Limb (tissue), 2 donors: Measurements from ENCODE around the gene PLCB1.
"Not testable (repeated sequence)": the region's sequence is repeated elsewhere in the genome, so short reads cannot be mapped to it uniquely, and the experiment has no call there.

Source experiments
- DNase-seq, 2 donors: peaks; one replicate each; pipeline ENCODE4 v3.0.0-alpha.2; 2016; ENCODE audit errors: extremely low spot score in 2 of 2

Gene PLCB1

DNA sequence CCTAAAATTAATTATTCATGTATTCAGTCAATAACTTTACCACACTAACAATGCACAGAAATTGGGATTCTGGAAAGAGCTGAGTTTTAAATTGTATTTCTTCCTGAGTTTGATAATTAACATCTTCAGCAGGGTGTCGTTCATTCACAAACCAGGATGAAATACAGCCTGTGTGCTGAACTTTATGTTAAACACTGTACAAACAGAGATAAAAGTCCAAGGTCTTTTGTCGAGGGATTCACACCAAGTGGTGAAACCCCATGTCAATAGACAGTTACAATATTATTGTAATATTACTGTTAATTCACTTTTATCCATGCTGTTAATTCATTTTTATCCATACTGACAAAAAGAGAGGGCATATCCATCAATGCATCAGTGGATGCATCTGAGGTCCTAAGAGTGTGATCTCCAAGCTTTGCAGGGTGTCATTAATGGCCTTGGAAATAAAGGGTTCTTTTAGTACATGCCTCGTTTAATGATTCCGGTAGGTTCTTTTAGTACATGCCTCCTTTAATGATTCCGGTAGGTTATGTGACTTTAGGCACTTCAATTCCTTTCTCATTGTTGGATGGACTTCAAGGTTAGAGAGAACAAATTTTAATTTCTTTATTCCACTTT is 234.3 kb downstream of the PLCB1 start:
- DNase-seq = no peak

DNA sequence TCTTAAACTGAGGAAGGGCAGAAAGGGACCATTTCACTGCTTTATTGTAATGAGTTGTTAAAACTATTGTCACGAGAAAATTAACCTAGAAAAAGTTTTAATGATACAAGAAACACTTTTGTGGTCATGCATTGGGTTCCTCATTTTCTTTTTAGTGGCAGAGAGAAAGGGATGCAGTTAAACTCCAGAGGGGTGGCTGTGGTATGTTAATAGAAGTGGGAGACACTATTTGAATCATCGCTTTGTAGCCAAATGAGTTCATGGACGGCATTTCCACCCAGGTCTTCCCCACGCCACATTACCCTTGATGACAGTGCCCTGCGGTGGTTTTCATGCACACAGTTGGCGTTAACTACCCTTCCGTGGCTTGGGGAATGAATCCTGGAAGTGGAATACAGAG is 235.6 kb downstream of the PLCB1 start:
- DNase-seq = no peak

DNA sequence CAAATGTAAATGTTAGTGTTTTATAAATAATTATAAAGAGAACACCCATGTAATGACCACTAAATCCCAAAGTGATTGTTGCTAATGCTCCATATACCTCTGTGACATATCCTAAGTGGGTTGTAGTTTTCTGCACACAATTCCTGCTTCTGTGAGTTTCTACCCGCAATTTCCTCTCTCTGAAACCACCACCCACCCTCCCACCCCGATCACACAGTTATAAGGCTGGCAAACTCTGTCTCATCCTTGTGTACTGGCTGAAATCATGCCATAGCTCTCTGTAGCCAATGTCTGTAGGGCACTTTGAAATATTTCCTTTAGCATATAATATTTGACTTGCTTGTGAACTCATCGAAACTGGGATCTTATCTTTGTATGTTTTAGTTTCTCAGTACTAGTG is 236.6 kb downstream of the PLCB1 start:
- no peak for DNase-seq

DNA sequence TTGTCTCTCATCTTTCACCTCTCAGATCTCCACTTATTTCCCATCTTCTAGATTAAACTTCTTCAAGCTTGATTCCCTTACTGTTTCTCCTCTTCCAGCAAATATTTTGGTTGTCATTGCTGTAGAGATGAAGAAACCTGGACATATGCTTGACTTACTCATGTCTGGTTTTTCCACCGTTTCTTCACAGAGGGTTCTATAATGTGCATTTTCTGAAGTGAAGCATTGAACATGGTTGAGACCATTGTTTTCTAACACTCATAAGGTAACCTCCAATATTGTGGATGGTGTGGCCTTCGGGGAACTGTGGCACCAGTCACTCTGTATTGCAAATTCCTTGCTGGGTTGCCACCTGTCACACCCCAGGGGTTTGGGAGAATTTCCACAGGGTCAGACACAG is 237.2 kb downstream of the PLCB1 start:
- DNase-seq = no peak

DNA sequence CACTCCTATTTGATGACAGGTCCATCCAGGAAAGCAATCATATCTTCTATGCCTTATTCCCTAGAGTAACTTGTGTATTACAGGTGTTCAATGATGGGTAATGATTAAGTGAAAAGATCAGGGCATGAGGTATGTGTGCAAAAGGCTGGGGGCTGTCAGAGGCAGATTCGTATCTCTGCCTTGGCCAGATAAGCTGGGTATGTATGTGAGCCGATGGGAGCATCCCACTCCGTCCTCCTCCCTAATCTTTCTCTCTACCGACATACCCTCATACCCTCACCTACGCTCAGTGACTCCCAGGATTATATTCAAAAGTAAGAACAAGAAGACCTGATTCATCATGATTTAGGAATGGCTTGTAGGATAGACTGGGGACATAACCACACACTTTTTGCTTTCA is 238.7 kb downstream of the PLCB1 start:
- DNase-seq = no peak

DNA sequence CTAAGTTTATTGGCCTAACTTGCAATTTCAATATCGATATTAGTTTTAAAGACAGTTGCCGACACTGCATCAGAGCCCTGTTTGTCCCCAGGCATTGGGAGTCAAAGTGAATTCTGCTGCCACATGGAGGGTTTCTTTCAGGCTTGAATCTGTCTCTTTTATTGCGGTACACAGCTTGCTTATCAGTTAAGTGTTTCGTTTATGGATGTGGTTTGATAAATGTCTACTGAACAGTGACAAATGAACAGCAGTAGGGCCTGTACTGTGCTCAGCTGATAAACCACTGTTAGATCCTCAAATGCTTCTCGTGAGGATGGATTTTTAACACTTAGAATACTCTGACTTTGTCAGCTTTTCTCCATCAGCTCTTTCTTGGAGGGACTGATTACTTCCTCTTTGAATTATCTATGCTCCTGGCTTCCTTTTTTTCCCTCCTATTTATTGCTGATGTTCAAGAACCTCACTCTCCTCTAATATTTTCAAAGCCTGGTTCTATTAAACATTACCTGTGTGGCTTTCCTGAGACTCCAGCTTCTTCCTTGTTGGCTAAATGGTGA is 240.8 kb downstream of the PLCB1 start:
- no peak for DNase-seq

DNA sequence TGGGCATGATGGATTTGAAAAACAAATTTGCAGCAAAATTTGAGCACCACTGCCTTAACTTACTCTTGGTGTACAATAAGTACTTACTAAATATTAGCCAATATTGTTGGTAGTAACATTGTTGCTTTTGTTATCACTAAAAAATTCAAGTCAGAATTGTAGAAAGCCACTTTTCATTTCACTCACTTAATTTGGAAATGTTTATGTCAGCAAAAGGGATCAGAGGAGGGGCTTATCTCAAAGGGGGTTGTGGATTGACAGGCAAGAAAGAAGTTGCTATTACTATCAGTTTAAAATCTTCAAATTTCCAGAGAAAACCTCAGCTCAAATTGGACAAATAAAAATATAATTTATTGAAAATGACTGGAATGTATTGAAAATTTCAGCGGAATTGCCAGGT is 241.5 kb downstream of the PLCB1 start:
- DNase-seq = no peak

DNA sequence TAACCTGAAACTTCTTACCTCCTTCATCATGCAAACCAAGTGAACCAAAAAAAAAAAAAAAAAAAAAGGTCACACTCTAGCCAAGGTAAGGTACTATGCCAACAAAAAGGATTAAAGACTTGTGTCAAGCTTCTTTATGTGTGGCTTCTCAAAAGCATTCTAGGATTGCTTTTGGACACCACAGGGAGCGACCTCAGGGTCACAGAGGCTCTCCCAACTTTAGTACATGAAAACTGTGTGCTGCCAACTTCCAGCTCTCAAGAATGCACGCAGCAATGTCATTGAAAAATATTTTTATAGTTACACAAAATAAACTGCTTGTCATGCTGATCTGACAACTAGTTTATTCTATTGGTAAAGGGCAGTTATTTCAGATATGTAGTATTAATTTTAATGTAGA is 243.8 kb downstream of the PLCB1 start:
- no peak for DNase-seq

DNA sequence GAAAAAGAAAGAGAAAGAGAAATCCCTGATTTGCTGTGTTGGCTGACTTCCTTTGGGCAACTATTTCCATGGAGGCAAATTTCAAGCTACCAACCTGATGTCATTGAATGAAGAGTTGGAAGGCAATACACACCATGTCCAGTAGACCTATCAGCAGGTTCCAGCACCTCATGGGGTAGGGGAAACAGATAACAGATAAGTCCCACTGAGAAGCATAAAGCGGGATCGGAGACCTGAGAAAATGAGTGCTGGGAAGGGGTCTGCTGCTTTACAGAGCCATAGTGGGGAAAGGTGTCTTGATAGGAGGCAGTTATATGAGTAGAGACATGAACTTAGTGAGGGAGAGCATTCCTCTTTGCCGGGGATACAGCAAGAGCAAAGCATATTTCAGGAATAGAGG is 244.9 kb downstream of the PLCB1 start:
- DNase-seq = no peak

DNA sequence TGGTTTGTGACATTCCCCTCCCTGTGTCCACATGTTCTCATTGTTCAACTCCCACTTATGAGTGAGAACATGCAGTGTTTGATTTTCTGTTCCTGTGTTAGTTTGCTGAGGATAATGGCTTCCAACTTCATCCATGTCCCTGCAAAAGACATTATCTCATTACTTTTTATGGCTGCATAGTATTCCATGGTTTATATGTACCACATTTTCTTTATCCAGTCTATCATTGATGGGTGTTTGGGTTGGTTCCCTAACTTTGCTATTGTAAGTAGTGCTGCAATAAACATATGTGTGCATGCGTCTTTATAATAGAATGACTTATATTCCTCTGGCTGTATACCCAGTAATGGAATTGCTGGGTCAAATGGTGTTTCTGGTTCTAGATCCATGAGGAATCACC is 247.1 kb downstream of the PLCB1 start:
- DNase-seq = not testable (repeated sequence)

DNA sequence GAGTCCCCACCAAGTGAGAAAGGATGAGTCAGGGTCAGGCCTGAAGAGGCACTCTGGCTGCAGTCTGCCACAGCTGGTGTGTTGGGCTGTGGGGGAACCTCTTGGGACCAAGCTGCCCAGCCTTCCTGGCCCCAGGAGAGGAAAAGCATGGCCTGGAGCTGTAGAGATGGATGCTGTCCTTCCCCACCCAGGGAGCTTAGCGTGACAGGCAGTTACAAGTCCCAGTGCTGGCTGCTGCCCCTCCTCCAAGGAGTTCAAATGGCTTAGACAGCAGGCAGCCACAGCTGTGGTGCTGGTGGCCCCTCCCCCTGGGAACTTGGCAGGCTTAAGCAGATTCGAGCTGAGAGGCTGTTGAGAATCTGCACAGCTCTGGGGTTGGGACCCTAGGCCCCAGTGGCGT is 253.2 kb downstream of the PLCB1 start:
- DNase-seq = no peak

DNA sequence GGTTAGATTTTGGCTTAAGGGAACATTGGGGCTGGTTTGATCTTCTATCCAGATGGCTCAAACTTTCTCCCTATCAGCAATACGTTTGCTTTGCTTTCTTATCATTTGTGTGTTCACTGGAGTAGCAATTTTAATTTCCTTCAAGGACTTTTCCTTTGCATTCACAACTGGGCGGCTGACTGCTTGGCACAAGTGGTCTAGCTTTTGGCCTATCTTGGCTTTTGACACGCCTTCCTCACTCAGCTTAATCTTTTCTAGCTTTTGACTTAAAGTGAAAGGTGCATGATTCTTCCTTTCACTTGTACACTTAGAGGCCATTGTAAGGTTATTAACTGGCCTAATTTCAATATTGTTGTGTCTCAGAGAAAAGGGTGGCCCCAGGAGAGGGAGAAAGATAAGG is 254.9 kb downstream of the PLCB1 start:
- DNase-seq = no peak

DNA sequence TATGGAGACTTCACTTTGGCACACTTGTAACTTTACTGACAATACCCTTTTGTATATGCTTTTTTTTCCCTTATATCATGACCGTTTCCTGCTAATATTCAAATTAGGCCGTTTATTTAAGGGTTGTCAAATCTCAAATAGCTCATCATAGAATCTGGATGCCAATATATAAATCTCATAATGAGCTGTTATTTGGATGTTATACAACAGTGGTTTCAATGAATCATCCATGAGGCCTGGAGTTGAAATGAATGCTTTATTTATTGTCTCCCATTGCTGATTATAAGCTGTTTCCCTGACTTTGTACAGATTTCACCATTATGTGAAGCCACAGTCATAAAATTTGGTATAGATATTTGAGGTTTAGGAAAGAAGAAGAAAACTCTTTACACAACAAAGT is 256.1 kb downstream of the PLCB1 start:
- DNase-seq = no peak

DNA sequence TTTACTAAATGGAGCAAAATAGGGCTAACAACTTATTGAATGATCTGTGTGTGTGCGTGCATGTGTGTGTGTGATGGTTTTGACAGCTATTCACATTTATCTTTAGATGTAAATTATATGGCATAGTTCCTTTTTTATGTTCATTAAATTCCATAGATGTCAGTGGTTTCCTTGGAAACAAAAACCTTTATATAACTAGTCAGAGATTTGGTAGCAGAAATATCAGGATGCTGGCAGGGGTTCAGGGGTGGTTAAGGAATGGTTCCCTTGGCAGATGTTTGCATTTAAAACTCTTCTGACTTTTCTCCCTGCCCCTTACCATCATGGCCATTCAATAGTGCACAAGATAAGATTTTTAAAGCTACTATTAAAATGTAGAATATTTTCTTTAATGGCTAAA is 256.6 kb downstream of the PLCB1 start:
- no peak for DNase-seq

DNA sequence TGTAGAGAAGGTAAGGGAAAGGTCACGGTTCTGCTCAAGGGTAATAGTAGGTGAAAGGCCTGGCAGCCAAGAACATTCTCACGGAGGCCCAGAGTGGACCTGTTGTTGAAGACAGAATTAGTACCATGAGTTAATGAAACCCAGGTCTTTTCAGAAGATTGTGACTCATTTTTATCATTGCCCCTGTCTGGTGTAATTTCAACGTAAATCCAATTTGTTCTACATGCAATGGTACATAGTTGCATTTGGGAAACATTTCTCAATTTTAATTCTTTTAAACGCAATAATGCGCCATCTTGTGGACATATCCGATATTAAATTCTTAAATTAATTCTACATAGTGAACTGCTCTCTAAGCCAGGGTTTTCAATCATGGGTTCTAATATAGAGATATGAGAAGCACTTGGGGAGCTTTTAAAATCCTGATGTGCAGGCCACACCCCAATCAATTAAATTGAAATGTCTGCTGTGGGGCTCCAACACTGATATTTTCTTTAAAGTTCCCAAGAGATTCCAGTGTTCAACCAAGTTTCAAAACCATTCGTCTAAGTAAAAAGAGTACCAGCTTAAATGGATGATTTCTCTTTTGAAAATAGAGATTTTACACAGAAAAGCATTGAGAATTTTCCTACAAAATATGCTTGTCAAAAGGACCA is 257.4 kb downstream of the PLCB1 start:
- DNase-seq = peak in 1 of 2 donors; percentile 61

DNA sequence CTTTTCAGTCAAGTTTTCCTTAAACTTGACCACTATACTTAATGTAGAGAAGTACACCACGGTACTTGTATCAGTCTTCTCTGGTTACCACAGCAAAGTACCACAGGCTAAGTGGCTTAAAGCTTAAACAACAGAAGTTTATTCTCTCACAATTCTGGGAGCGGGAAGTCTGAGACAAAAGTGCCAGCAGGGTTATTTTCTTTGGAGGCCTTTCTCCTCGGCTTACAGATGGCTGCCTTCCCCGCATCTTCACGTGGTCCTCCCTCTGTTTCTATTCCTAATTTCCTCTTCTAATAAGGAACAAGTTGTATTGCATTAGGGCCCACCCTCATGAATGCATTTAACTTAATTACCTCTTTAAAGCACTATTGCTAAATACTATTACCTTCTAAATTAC is 258.0 kb downstream of the PLCB1 start:
- DNase-seq = no peak

DNA sequence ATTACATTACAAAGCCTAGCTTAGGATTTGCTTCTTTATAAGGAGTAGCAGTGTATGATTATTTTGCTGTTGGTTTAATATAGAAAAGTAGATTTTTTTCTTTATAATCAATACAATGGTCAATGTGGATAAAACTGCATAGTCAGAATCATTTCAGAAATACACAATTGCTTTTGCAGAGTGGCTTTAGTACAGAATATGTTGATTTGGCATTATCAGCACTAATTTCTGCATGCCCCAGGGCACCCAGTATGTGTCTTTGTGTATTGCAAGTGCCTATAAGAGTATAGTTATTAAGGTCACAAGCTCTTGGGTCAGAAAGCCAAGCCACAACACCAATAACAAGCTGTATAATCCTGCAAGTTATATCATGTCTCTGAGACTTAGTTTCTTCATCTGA is 258.4 kb downstream of the PLCB1 start:
- no peak for DNase-seq

DNA sequence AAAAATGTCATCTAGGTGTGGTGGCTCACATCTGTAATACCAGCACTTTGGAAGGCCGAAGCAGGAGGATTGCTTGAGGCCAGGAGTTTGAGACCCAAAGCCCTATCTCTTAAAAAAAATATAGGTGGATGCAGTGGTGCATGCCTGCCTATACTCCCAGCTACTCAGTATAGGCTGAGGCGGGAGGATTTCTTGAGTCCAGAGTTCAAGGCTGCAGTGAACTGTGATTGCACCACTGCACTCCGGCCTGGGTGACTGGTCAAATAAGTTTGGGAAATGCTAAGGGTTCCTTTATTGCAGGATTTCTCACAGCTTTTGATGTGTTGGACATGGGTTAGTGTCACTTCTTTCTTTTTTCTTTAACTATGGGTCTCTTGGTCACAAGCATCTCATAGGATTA is 261.3 kb downstream of the PLCB1 start:
- no peak for DNase-seq

DNA sequence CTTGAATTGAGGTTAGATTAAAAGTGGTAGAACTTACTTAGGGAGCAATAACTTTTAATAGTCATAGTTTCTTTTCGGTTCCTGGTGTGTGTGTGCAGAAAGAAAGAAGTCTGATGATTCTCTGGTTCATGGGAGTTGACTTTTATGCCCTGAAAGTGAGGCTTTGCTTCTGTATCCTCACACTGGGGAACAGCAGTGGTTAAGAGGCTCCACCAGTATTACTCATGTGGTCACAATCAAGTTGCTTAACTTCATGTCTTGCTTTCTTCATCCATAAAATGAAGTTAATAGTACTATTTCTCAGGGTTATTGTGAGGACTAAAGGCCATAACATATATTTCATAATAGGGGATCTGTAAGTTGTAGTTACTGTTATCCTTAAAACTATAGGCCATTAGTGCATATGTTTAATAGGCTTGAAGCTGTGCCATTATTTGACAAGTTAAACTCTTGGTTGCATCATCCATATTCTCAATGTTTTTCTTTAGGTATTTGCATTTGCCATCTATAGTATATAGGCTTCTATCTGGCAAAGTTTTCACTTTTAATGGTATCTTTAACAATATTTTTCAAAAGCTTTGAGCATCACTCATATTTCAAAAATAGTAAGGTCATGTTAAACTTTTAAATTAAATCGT is 262.4 kb downstream of the PLCB1 start:
- DNase-seq = no peak

DNA sequence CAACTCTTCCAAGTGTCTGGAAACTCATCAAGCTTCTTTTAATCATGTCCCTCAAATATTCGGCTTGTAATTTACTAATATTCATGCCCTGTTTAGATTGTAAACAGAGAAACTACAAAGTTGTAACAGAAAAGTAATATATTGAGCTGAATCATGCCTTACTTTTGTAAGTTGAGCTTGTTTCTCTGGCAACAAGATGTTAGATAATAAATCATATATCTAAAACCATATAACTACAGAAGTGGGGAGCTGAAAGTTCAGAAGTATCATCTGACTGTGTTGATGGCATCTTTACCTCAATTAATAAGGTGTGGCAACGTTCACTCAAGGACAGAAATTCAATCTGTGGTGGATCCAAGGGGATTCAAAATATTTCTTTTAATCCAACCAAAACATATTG is 263.9 kb downstream of the PLCB1 start:
- DNase-seq = no peak

DNA sequence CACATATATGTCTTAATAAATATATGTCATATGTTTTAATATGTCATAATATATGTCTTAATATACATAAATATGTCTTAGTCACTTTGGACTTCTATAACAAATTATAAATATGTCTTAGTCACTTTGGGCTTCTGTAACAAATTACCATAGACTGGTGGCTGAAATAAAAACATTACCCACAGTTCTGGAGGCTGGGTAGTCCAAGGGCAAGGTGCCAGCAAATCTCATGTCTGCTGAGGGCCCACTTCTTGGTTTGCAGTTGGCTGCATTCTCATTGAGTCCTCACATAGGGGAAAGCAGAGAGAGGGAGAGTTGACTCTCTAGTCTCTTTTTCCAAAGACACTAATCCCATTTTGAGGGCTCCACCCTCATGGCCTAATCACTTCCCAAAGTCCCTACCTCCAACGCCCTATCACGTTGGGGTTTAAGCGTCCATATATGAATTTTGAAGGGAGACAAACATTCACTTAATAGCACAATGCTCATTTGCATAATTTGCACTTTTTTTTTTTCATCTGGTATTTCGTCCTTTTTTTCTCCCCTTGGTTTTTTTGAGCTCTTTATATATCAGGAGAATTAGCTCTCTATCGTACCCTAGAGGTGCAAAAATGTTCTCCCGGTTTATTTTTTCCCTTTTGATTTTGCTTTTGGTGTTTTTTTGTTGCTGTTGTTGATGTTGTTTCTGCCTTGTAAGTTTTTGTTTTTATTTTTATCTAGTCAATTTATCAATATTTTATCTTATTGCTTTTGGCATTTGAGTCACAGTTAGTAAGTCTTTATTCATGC is 266.4 kb downstream of the PLCB1 start:
- no peak for DNase-seq

DNA sequence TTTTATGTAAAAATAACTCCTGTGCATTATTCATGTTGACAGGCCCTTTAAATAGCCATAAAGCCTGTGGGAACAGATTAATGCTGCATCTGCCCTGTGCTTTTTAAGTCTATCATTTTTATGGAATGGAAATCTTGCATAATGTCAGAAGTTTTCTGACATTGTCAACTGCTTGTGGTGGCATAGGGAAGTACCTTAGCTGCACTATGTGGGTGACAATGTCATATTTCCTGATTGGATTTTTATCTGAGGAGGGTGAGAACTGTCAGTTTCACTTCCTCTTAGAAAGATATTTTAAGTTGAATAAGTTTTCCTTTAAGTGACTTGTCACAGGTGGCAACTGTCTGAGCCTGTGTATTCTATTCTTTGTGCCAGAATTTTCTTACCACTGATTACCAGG is 267.9 kb downstream of the PLCB1 start:
- no peak for DNase-seq
